GM12872 (cell line): ENCODE measurements around the gene STARD8.

Source experiments
- CTCF ChIP-seq: IDR thresholded peaks from 3 replicates; pipeline ENCODE4 v1.5.1; 2011; ENCODE audit warnings: low read depth, mild to moderate bottlenecking, low read length, moderate library complexity; ENCODE audit not compliant: insufficient read depth

Gene STARD8

GRCh38 chrX:68731254-68731653 is 83.8 kb downstream of the STARD8 start:
- TF ChIP-seq CTCF: no peak

GRCh38 chrX:68732906-68733493 is 85.5 kb downstream of the STARD8 start:
- peak; percentile 81 for TF ChIP-seq CTCF

- no peak for TF ChIP-seq CTCF
Observed at GRCh38 chrX:68735266-68735665, 87.8 kb downstream of the STARD8 start.

GRCh38 chrX:68743754-68744153 is 96.3 kb downstream of the STARD8 start:
- TF ChIP-seq CTCF: no peak

GRCh38 chrX:68746988-68747387 is 99.5 kb downstream of the STARD8 start:
- TF ChIP-seq CTCF: no peak

- no peak for TF ChIP-seq CTCF
Observed at GRCh38 chrX:68748030-68748429, 100.6 kb downstream of the STARD8 start.

GRCh38 chrX:68749426-68749825 is 102.0 kb downstream of the STARD8 start:
- no peak for TF ChIP-seq CTCF
